Neural progenitor cell (in vitro differentiated cells): Measurements from ENCODE around the gene GPR132. TPM values are rescaled to one million over a fixed set of nuclear protein-coding genes. Genes with fewer than 3 reads are reported as not detected.

ENCODE experiments used
- DNase-seq: peaks from one replicate; pipeline ENCODE4 v3.0.0-alpha.2; 2016; ENCODE audit warnings: low spot score
- H2AFZ ChIP-seq: fragments of 200-600 bp; sonication (generic); replicated peaks from 2 replicates; pipeline ENCODE4 v1.6.1; 2016; ENCODE audit warnings: antibody characterized with exemption
- H3F3A ChIP-seq: fragments of 200-600 bp; sonication (generic); 2 replicates; pipeline ENCODE4 v1.6.1; 2016; ENCODE audit warnings: antibody characterized with exemption, low read depth
- H3K27ac ChIP-seq: fragments of 200-600 bp; sonication (generic); 2 replicates; pipeline ENCODE4 v1.5.1; 2016; ENCODE audit warnings: mild to moderate bottlenecking
- H3K27me3 ChIP-seq: fragments of 200-600 bp; sonication (generic); 2 replicates; pipeline ENCODE4 v1.6.1; 2016; ENCODE audit warnings: mild to moderate bottlenecking, moderate library complexity
- H3K36me3 ChIP-seq: fragments of 200-600 bp; sonication (generic); 2 replicates; pipeline ENCODE4 v1.5.1; 2016
- H3K4me1 ChIP-seq: fragments of 200-600 bp; sonication (generic); 2 replicates; pipeline ENCODE4 v1.6.1; 2016; ENCODE audit warnings: mixed run types
- H3K4me2 ChIP-seq: fragments of 200-600 bp; sonication (generic); 2 replicates; pipeline ENCODE4 v1.6.1; 2016
- H3K4me3 ChIP-seq: fragments of 200-600 bp; sonication (generic); 2 replicates; pipeline ENCODE4 v1.5.1; 2016
- H3K79me2 ChIP-seq: fragments of 200-600 bp; sonication (generic); 2 replicates; pipeline ENCODE4 v1.6.1; 2016; ENCODE audit warnings: low read depth
- H3K9ac ChIP-seq: fragments of 200-600 bp; sonication (generic); 2 replicates; pipeline ENCODE4 v1.6.1; 2016
- H3K9me3 ChIP-seq: fragments of 200-600 bp; sonication (generic); 2 replicates; pipeline ENCODE4 v1.5.1; 2016; ENCODE audit warnings: low read depth
- H4K20me1 ChIP-seq: fragments of 200-600 bp; sonication (generic); 2 replicates; pipeline ENCODE4 v1.6.1; 2016; ENCODE audit warnings: low read depth
- H3K27ac Mint-ChIP-seq: 3 replicates; pipeline ENCODE4 v1.8.0; 2021; ENCODE audit warnings: mixed read lengths
- H3K27me3 Mint-ChIP-seq: 2 replicates; pipeline ENCODE4 v1.8.0; 2022; ENCODE audit warnings: low read depth, mild to moderate bottlenecking, inconsistent platforms, moderate library complexity, mixed read lengths; ENCODE audit not compliant: insufficient read depth
- H3K36me3 Mint-ChIP-seq: 3 replicates; pipeline ENCODE4 v1.8.0; 2021; ENCODE audit warnings: mixed read lengths
- H3K4me1 Mint-ChIP-seq: 3 replicates; pipeline ENCODE4 v1.8.0; 2021; ENCODE audit warnings: mixed read lengths
- H3K4me3 Mint-ChIP-seq: 3 replicates; pipeline ENCODE4 v1.8.0; 2021; ENCODE audit warnings: mild to moderate bottlenecking, moderate library complexity, mixed read lengths
- H3K9me3 Mint-ChIP-seq: 3 replicates; pipeline ENCODE4 v1.8.0; 2020; ENCODE audit warnings: mixed read lengths
- EZH2 ChIP-seq: fragments of 200-600 bp; sonication (generic); IDR thresholded peaks from 2 replicates; pipeline ENCODE4 v1.6.1; 2017; ENCODE audit warnings: antibody characterized with exemption, mild to moderate bottlenecking, moderate library complexity
- EZH2phosphoT487 ChIP-seq: fragments of 200-600 bp; sonication (generic); IDR thresholded peaks from 2 replicates; pipeline ENCODE4 v1.6.1; 2017; ENCODE audit warnings: antibody characterized with exemption
- total RNA-seq: library from RNA; depleted of rRNA; stranded (reverse); fragments of >200 nt; gene quantifications from 2 replicates; pipeline ENCODE4 v1.2.3, GENCODE V29; 2015; ENCODE audit warnings: low replicate concordance
- TF ChIP-seq, protein P1 (sequence below): fragments of 200-600 bp; sonication (generic); IDR thresholded peaks from 2 replicates; pipeline ENCODE4 v1.5.1; 2017; ENCODE audit warnings: antibody characterized with exemption, mild to moderate bottlenecking

GPR132 gene
- total RNA-seq, 1 donor from 2014 or later = 0.51 TPM

DNA sequence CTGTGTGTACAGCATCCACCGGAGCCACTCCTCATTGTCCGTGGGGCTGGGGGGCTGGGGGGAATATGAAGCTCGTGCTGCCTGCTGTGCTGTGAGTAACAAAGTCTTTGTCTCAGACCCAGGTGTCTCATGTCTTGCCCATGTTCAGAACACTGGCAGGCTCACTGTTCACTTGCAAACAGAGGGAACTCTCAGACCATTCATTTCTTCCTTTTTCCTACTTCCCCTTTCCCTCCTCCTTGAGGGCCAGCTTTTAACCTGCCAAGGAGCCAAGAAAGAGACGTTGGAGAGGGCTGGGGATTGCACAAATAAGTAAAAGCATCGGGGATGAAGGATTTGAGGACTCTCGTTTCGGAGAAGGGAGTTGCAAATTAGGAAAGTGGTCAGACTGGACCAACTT lies 21.6 kb downstream of the GPR132 start:
- no peak overlapping the region for H3K9ac ChIP-seq
- no peak for TF ChIP-seq EZH2phosphoT487
- TF ChIP-seq, protein P1, sequence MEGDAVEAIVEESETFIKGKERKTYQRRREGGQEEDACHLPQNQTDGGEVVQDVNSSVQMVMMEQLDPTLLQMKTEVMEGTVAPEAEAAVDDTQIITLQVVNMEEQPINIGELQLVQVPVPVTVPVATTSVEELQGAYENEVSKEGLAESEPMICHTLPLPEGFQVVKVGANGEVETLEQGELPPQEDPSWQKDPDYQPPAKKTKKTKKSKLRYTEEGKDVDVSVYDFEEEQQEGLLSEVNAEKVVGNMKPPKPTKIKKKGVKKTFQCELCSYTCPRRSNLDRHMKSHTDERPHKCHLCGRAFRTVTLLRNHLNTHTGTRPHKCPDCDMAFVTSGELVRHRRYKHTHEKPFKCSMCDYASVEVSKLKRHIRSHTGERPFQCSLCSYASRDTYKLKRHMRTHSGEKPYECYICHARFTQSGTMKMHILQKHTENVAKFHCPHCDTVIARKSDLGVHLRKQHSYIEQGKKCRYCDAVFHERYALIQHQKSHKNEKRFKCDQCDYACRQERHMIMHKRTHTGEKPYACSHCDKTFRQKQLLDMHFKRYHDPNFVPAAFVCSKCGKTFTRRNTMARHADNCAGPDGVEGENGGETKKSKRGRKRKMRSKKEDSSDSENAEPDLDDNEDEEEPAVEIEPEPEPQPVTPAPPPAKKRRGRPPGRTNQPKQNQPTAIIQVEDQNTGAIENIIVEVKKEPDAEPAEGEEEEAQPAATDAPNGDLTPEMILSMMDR = no peak
- TF ChIP-seq EZH2 = no peak
- H3K27me3 ChIP-seq = peaks cover 15% of the 10 kb centered on the region
- H3K79me2 ChIP-seq = no peaks in the 10 kb centered on the region
- H3K9me3 ChIP-seq = no peaks in the 10 kb centered on the region
- peaks cover 3% of the 10 kb centered on the region for H3F3A ChIP-seq
- H2AFZ ChIP-seq = no peak overlapping the region
- peaks cover 4% of the 10 kb centered on the region for H3K4me1 ChIP-seq
- no peak overlapping the region for H3K4me2 ChIP-seq
- Mint-ChIP-seq H3K36me3 (no peaks in the 10 kb centered on the region), H3K4me3 (no peak overlapping the region), H3K4me1 (peaks cover 21% of the 10 kb centered on the region), H3K27ac (peak overlapping the region; percentile 70), H3K27me3 (peaks cover 1% of the 10 kb centered on the region), H3K9me3 (peaks cover 3% of the 10 kb centered on the region)
- no peak overlapping the region for H3K27ac ChIP-seq
- no peaks in the 10 kb centered on the region for H3K36me3 ChIP-seq
- no peak for DNase-seq
- no peak overlapping the region for H3K4me3 ChIP-seq
- H4K20me1 ChIP-seq = no peaks in the 10 kb centered on the region

DNA sequence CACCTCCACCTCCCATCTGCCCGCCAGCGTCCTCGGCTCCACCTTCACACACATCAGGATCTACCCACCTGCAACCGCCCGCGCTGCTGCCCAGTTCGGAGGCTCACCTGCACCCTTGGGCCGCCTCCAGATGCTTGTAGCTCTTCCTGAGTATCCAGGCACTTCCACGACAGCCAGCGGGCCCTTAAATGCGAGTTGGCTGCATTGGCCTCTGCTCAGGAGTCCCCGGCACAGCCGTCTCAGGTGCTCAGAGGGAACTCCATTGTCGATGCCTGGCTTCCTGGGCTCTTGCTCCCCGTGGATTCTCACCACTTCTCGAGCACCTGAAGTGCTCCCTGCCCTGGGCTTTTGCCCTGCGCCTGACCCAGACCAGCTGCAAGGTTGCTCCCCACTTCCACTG lies 22.4 kb downstream of the GPR132 start:
- no peak overlapping the region for H3K27ac ChIP-seq
- no peak overlapping the region for H3K4me2 ChIP-seq
- no peaks in the 10 kb centered on the region for H4K20me1 ChIP-seq
- Mint-ChIP-seq H3K27ac (no peak overlapping the region), H3K4me3 (no peak overlapping the region), H3K36me3 (no peaks in the 10 kb centered on the region), H3K27me3 (peaks cover 3% of the 10 kb centered on the region), H3K4me1 (peaks cover 26% of the 10 kb centered on the region), H3K9me3 (peaks cover 3% of the 10 kb centered on the region)
- TF ChIP-seq EZH2phosphoT487 (no peak), EZH2 (no peak)
- TF ChIP-seq, protein P1 = no peak
- peaks cover 5% of the 10 kb centered on the region for H3K4me1 ChIP-seq
- H3K4me3 ChIP-seq = no peak overlapping the region
- H3F3A ChIP-seq = peaks cover 9% of the 10 kb centered on the region
- H2AFZ ChIP-seq = no peak overlapping the region
- no peaks in the 10 kb centered on the region for H3K79me2 ChIP-seq
- peaks cover 15% of the 10 kb centered on the region for H3K27me3 ChIP-seq
- H3K36me3 ChIP-seq = no peaks in the 10 kb centered on the region
- no peak overlapping the region for H3K9ac ChIP-seq
- DNase-seq = no peak
- no peaks in the 10 kb centered on the region for H3K9me3 ChIP-seq

DNA sequence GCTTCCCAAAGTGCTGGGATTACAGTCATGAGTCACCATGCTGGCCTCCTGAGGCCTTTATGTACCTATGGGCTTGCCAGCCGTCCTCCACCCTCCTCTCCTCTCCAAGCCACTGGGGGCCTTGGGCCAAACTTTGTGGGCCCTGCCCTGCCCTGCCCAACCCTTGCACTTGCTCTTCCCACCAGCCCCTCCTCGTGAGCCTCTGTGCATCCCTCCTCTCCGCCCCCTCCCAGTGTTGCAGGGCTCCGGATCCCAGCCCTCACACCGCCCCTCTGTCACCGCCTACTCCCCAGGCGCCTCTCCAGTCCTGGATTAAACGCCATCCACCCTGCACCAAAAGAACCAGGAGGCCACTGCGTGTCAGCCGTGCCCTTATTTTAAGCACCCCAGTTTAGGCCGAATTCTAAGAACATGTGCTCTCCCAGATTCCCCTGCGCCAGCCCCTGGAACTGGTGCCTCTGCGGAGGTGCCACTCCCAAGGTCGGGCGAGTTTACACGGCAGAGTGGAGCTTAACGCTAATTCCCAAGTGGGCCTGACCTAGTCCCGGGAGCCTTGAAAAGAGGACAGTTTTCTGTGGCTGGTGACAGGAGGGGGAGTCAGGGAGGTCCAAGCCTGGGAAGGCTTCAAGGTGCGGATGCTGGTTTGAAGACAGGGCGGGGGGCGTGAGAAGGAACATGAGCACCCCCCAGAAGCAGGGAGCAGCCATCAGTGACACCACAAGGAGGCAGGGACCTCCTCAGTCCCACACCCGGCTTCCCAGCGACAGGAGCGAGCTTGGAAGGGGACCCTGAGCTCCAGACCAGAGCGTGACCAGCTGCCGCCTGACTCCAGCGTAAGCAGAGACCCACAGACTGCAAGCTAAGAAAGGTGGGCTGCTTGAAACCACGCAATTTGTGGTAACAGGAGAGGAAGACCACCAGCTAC lies 23.1 kb downstream of the GPR132 start:
- no peak for DNase-seq
- H3F3A ChIP-seq = peaks cover 9% of the 10 kb centered on the region
- no peaks in the 10 kb centered on the region for H3K79me2 ChIP-seq
- H3K9ac ChIP-seq = no peak overlapping the region
- peaks cover 3% of the 10 kb centered on the region for H3K9me3 Mint-ChIP-seq
- H3K4me1 Mint-ChIP-seq = peaks cover 26% of the 10 kb centered on the region
- no peak for TF ChIP-seq EZH2
- TF ChIP-seq EZH2phosphoT487 = no peak
- H4K20me1 ChIP-seq = no peaks in the 10 kb centered on the region
- H3K4me1 ChIP-seq = peaks cover 5% of the 10 kb centered on the region
- no peak overlapping the region for H2AFZ ChIP-seq
- no peak overlapping the region for H3K27ac ChIP-seq
- H3K4me2 ChIP-seq = no peak overlapping the region
- H3K27me3 Mint-ChIP-seq = peaks cover 5% of the 10 kb centered on the region
- no peak overlapping the region for H3K4me3 Mint-ChIP-seq
- no peaks in the 10 kb centered on the region for H3K9me3 ChIP-seq
- no peak overlapping the region for H3K4me3 ChIP-seq
- no peak overlapping the region for H3K27ac Mint-ChIP-seq
- H3K36me3 ChIP-seq = no peaks in the 10 kb centered on the region
- peaks cover 15% of the 10 kb centered on the region for H3K27me3 ChIP-seq
- H3K36me3 Mint-ChIP-seq = no peaks in the 10 kb centered on the region
